ENCODE data around the gene KLHDC8A.
A peak's percentile ranks its signal among the peaks of the same experiment; 100 is the strongest.

Gene KLHDC8A

GRCh38 chr1:205348554-205349487, 7.9 kb downstream of the KLHDC8A start (continued):
- TF ChIP-seq SP7 (tag by site-specific recombination; IDR thresholded peaks at IDR 0.05): peak; percentile 65
- no peak for TF ChIP-seq ZNF335 (tag by site-specific recombination; conservative IDR thresholded peaks at IDR 0.05)
- no peak for TF ChIP-seq ZNF473 (tag by site-specific recombination; IDR thresholded peaks at IDR 0.05)
- TF ChIP-seq ZBTB20 (tag by site-specific recombination; IDR thresholded peaks at IDR 0.05): peak; percentile 66
- TF ChIP-seq HOXD13 (CRISPR knock-in tag; IDR thresholded peaks at IDR 0.05; ENCODE audit: borderline replicate concordance): no peak
- no peak for TF ChIP-seq ZNF362 (tag by site-specific recombination; IDR thresholded peaks at IDR 0.05)
- TF ChIP-seq ZNF571 (tag by site-specific recombination; IDR thresholded peaks at IDR 0.05): no peak
- peak; percentile 47 for TF ChIP-seq SP2 (tag by site-specific recombination; IDR thresholded peaks at IDR 0.05)
- TF ChIP-seq ZNF140 (tag by site-specific recombination; IDR thresholded peaks at IDR 0.05): no peak
- no peak for TF ChIP-seq ZNF223 (tag by site-specific recombination; IDR thresholded peaks at IDR 0.05)
- peak; percentile 73; the same call in 1 of the 2 replicates for TF ChIP-seq ZNF600 (tag by site-specific recombination; IDR thresholded peaks at IDR 0.05)
- TF ChIP-seq SP3 (tag by site-specific recombination; IDR thresholded peaks at IDR 0.05): no peak
- TF ChIP-seq, protein P1, sequence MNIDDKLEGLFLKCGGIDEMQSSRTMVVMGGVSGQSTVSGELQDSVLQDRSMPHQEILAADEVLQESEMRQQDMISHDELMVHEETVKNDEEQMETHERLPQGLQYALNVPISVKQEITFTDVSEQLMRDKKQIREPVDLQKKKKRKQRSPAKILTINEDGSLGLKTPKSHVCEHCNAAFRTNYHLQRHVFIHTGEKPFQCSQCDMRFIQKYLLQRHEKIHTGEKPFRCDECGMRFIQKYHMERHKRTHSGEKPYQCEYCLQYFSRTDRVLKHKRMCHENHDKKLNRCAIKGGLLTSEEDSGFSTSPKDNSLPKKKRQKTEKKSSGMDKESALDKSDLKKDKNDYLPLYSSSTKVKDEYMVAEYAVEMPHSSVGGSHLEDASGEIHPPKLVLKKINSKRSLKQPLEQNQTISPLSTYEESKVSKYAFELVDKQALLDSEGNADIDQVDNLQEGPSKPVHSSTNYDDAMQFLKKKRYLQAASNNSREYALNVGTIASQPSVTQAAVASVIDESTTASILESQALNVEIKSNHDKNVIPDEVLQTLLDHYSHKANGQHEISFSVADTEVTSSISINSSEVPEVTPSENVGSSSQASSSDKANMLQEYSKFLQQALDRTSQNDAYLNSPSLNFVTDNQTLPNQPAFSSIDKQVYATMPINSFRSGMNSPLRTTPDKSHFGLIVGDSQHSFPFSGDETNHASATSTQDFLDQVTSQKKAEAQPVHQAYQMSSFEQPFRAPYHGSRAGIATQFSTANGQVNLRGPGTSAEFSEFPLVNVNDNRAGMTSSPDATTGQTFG (tag by site-specific recombination; IDR thresholded peaks at IDR 0.05; ENCODE audit: borderline replicate concordance): no peak
- peak; percentile 98 for TF ChIP-seq WT1 (tag by site-specific recombination; IDR thresholded peaks at IDR 0.05)
- peak; percentile 71 for TF ChIP-seq ZNF398 (tag by site-specific recombination; IDR thresholded peaks at IDR 0.05)
- TF ChIP-seq ZNF292 (tag by site-specific recombination; IDR thresholded peaks at IDR 0.05; ENCODE audit: borderline replicate concordance, low read depth): no peak
- TF ChIP-seq PRDM6 (tag by site-specific recombination; IDR thresholded peaks at IDR 0.05): no peak
- no peak for TF ChIP-seq ZFP3 (tag by site-specific recombination; IDR thresholded peaks at IDR 0.05; ENCODE audit: low read depth)
- no peak for TF ChIP-seq ZSCAN16 (tag by site-specific recombination; IDR thresholded peaks at IDR 0.05)

All from HEK293 (cell line).